ENCODE data around the gene SLC22A12.
"Not testable (repeated sequence)": the region's sequence is repeated elsewhere in the genome, so short reads cannot be mapped to it uniquely, and the experiment has no call there.

SLC22A12 gene

DNA sequence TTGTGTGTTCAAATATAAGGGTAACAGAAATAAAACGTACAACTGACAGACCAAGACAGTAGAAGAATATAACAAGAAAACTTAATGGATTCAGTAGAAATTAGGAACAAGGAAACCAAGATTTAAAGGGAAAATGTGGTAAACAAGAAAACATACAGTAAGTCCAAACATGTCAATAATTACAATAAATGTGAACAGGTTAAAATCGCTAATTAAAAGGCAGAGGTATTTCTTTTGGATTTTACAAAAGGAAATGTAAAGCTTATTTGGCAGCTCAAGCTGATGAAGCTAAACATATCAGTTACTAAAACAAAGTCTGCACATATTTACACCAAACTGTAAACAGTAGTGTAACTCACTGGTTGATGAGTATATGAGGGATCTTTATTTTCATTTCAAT lies 2.3 kb upstream of the SLC22A12 start:
- no peak for DNase-seq (ENCODE audit: low read depth)

- DNase-seq (ENCODE audit: low read depth): no peak
These were observed 525 bp downstream of the SLC22A12 start for GRCh38 chr11:64591257-64592233.

GRCh38 chr11:64592234-64592615 lies 1.2 kb downstream of the SLC22A12 start:
- no peak for DNase-seq (ENCODE audit: low read depth)

DNA sequence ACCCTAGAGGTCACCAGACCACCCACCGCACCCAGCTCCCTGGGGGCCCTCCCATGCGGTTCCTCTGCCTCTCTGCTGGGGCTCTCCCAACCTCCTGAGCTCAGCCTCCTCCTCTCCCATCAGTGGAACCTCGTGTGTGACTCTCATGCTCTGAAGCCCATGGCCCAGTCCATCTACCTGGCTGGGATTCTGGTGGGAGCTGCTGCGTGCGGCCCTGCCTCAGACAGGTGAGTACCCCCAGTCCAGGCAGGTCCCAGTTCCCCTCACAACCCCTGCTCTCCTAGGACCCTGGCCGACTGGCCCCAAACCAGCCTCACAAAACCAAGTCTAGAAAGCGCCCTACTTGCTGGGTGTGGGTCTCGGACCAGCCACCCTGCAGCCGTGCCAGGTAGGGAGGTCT lies 1.6 kb downstream of the SLC22A12 start:
- no peak for DNase-seq (ENCODE audit: low read depth)

GRCh38 chr11:64593156-64594105 lies 2.4 kb downstream of the SLC22A12 start:
- no peak for DNase-seq (ENCODE audit: low read depth)

DNA sequence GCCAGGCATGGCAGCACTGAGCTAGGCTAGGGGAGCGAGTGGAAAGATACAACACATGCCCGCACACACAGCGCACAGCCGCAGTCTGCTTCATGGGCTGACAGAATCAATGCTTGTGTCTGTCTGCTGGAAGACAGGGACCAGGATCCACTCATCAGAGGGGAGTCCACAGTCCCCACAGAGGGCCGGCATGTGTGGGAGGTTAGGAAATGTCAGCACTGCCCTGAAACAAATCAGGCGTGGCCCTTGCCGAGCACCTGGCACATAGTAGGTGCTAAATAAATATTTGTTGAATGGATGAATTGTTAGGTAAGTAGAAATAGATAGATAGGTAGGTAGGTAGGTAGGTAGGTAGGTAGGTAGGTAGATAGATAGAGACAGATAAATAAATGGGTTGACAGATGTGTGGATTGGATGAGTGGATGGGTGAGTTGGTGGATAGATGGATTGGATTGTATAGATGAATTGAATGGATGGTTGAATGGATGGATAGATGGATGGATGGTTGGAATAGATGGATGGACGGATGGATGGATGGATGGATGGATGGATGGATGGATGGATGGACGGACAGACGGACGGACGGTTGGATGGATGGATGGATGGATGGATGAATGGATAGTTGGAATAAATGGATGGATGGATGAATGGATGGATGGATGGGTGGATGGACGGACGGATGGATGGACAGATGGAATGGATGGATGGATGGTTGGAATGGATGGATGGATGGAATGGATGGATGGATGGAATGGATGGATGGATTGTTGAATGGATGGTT lies 3.3 kb downstream of the SLC22A12 start:
- no peak for DNase-seq (ENCODE audit: low read depth)

DNA sequence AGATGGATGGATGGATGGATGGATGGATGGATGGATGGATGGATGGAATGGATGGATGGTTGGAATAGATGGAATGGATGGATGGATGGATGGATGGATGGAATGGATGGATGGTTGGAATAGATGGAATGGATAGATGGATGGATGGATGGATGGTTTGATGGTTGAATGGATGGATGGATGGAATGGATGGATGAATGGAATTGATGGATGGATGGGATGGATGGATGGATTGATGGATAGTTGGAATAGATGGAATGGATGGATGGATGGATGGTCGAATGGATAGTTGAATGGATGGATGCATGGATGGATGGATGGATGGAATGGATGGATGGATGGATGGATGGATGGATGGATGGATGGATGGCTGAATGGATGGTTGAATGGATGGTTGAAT lies 4.9 kb downstream of the SLC22A12 start:
- not testable (repeated sequence) for DNase-seq (ENCODE audit: low read depth)

DNA sequence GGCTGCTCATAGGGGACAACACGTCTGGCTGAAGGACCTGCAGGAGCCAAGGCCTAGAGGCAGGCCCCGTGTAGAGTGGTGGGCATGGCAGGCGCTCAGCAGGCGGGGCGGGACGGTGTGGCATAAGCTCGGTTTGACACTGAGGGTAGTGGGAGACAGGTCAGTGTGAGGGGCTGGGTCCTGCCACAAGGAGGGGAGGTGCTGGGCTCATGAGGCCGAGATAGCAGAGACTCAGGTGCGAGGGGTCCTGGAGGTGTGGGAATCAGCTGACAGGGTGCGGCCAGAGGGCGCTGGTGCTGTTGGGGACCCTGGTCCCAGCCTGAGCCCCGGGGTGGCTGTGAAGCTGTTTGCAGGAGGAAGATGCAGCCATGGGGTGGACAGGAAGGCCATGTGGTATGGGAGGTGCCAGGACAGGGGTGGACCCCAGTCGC lies 6.7 kb downstream of the SLC22A12 start:
- no peak for DNase-seq (ENCODE audit: low read depth)

DNA sequence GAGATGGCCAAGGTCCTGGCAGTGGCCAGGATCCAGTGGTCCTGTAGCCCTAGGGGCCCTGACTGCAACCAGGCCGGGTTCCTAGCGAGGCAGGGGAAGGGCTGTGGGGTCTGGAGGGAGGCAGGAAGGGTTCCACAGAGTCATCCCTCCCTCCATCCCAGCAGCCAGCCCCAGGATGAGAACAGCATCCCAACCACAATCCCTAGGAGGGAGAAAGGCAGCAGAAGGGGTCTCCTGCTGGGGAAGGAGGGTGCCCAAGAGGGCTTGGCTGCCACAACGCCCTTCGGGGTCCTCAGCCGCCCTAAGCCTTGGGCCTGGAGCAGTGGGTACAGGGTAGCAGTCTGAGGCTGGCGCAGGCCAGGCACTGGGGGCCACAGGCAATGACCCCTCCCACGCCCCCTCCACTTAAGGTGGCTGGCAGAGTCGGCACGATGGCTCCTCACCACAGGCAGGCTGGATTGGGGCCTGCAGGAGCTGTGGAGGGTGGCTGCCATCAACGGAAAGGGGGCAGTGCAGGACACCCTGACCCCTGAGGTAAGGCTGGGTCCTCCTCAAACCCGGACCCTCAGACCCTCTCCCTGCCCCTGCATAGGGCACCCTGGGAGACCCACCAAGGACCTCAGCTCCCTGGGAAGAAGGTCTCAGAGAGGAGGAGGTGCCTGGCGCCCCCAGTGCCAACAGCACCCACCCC lies 7.2 kb downstream of the SLC22A12 start:
- DNase-seq (ENCODE audit: low read depth): no peak

DNA sequence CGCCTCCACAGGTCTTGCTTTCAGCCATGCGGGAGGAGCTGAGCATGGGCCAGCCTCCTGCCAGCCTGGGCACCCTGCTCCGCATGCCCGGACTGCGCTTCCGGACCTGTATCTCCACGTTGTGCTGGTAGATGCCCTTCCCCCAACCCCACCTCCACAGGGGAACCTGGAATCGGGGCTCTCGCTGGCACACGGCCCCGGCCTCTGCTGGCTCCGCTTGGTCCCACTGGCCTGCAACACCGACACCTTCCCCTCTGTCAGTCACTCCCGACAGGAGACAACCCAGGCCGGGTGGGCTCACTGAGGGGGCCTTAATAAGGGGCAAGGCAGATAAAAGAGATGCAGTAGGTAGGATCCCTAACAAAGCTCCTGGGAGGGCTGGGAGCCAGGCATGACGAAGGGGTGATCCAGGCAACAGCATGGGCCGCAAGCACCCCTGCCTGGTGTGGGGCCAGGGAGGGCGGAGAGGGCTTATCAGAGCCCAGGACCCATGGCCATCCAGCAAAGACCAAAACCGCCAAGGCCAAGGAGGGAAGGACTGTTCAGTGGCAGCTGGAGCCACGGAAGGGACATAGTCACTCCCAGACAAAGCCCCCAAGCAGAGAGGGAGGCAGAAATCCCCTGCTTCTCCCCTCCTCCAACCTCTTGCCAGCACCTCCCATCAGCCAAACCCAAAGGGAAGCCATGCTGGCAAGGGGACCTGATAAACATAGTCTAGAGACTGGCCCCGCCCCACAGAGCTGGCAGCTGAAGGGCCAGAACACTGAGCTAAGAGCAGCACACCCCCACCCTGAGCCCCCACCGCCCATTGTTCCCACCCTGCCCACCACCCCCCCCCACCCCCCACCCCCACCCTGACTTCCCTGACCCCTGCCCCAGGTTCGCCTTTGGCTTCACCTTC lies 8.0 kb downstream of the SLC22A12 start:
- DNase-seq (ENCODE audit: low read depth): no peak

DNA sequence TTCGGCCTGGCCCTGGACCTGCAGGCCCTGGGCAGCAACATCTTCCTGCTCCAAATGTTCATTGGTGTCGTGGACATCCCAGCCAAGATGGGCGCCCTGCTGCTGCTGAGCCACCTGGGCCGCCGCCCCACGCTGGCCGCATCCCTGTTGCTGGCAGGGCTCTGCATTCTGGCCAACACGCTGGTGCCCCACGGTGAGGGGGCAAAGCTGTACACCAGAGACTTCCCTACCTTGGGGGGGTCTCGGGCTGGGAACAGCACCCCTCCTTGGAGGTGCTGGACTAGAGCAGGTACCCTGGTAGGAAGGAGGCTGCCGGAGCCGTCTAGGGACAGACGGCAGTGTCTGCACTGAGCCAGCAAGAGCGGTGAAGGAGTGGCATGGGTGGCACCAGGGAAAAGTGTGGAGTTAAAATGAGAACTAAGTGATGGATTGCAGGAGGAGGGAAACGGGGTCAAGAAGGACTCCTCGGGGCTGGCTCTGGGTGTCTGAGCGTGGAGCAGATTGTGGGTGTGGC lies 8.7 kb downstream of the SLC22A12 start:
- no peak for DNase-seq (ENCODE audit: low read depth)

DNA sequence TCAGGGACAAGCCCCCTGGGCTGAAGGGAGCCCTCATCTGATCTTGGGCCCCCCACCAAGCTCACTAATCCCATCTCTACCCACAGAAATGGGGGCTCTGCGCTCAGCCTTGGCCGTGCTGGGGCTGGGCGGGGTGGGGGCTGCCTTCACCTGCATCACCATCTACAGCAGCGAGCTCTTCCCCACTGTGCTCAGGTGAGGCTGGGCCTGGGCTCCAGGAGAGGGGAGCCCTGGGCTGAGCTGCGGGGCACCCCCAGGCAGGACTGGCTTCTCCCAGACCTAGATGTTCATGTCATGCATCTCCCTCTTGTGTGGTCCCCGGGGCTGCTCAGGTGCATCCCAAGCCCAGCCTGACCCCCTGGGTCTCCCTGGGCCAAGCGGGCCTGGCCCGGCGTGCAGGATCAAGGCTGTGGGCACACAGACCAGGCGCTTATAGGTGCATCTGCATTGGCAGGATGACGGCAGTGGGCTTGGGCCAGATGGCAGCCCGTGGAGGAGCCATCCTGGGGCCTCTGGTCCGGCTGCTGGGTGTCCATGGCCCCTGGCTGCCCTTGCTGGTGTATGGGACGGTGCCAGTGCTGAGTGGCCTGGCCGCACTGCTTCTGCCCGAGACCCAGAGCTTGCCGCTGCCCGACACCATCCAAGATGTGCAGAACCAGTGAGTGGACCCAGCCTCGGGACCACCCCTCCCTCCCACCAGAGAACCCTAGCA lies 9.4 kb downstream of the SLC22A12 start:
- no peak for DNase-seq (ENCODE audit: low read depth)

DNA sequence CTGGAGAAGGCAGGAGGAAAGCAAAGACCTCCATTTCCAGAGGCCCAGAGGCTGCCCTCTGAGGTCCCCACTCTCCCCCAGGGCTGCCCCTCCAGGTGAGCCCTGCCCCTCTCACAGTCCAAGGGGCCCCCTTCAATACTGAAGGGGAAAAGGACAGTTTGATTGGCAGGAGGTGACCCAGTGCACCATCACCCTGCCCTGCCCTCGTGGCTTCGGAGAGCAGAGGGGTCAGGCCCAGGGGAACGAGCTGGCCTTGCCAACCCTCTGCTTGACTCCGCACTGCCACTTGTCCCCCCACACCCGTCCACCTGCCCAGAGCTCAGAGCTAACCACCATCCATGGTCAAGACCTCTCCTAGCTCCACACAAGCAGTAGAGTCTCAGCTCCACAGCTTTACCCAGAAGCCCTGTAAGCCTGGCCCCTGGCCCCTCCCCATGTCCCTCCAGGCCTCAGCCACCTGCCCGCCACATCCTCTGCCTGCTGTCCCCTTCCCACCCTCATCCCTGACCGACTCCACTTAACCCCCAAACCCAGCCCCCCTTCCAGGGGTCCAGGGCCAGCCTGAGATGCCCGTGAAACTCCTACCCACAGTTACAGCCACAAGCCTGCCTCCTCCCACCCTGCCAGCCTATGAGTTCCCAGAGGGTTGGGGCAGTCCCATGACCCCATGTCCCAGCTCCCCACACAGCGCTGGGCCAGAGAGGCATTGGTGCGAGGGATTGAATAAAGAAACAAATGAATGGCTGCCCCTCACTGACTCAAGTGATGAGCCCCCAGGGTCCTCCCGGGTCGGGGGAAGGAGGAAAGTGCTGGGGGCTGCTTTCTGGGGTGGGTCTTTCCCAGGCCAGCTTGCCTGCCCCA lies 10.8 kb downstream of the SLC22A12 start:
- no peak for DNase-seq (ENCODE audit: low read depth)

GRCh38 chr11:64602466-64603070 lies 11.5 kb downstream of the SLC22A12 start:
- no peak for DNase-seq (ENCODE audit: low read depth)

DNA sequence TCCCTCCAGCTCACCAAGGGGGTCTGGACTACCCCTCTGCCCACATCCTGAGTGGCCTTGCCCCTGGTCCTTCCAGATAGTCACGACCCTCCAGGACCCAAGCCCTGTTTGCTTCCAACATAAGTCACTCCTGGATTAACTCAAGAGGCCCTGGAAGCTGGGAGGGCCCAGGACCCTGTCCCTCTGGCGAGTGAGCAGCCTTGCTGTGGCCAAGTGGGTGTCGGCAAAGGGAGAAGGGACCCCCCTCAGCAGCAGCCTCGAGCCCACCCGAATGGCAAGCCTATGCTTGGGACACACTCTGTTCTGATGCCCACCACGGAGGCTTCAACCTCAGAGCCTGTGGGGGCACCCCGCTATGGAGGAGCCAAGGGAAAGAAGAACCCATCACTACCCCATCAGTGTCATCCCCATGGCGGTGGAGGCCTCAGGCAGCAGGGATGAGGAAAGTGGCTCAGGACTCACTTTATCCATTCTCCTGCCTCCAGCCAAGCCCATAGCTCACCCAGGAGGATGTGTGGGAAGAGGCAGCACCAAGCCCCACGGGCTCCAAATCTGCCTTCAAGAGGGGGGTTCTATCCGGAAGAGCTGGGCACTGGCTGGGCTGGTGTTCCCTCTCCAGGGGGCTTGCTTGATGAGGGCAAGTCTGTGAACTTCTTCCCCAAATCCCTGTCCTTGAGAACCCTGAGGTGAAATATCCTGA lies 12.5 kb downstream of the SLC22A12 start:
- DNase-seq (ENCODE audit: low read depth): no peak

DNA sequence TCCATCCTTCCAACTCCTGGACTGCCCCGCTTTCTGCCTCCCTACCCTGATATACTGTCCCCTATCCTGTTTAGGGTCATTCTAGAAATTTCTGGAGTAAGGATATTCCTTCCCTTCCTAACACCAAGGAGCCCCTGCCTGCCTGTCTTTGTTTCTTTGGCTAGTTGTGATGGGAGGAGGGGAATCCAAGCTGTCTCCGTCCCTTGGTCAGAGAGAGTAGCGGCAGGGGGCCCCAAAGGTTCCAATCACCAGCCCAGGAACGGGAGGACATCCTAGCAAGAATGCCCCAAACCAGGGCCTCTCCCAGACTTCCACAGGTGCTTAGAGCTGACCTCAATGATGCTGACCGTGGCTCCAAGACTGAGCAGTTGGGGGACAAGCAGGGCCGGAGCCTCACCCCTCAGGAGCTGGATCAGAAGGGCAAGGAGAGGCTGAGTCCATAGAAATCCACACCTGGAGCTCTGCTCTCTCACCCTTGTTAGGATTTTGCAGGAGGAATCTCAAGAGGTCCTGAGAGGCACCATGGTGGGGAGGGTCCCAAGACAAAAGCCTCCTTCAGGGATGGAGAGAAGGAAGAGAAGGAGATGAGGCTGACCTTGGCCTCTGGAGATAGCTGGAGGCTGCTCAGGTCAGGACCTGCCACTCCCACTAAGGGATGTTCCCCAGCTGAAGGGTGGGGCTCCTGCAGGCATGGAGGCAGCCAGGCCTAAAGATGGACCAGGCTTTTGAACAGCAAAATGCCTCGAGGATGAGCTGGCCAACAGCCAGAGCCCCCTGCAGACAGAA lies 13.6 kb downstream of the SLC22A12 start:
- no peak for DNase-seq (ENCODE audit: low read depth)

- no peak for DNase-seq (ENCODE audit: low read depth)
These were observed 14.2 kb downstream of the SLC22A12 start for GRCh38 chr11:64605244-64605560.

Data from CMK (cell line).